Neural cell (in vitro differentiated cells): ENCODE data around the gene GRID1. TPM values are rescaled to one million over a fixed set of nuclear protein-coding genes. Genes with fewer than 3 reads are reported as not detected.

Experiments
- H2AFZ ChIP-seq: fragments of 200-600, 300-800 bp; sonication (generic), shearing (Covaris generic); 2 replicates; pipeline ENCODE4 v1.6.0; 2014; ENCODE audit warnings: low read depth, mild to moderate bottlenecking, antibody characterized with exemption, low read length, moderate library complexity
- H3F3A ChIP-seq: fragments of 200-600 bp; shearing (Covaris generic); 2 replicates; pipeline ENCODE4 v1.6.1; 2016; ENCODE audit warnings: mild to moderate bottlenecking, moderate library complexity, mixed read lengths, antibody characterized with exemption, low read length; ENCODE audit not compliant: insufficient read depth, poor library complexity, severe bottlenecking
- H3K27ac ChIP-seq: fragments of 200-600, 300-800 bp; sonication (generic), shearing (Covaris generic); 2 replicates; pipeline ENCODE4 v1.5.1; 2014; ENCODE audit warnings: mild to moderate bottlenecking, low read length, moderate library complexity
- H3K27me3 ChIP-seq: fragments of 300-800, 200-600 bp; sonication (generic), shearing (Covaris generic); 2 replicates; pipeline ENCODE4 v1.6.0; 2014; ENCODE audit warnings: mild to moderate bottlenecking, low read depth, low read length, moderate library complexity; ENCODE audit not compliant: insufficient read depth
- H3K36me3 ChIP-seq: fragments of 300-800, 200-600 bp; sonication (generic), shearing (Covaris generic); 2 replicates; pipeline ENCODE4 v1.5.1; 2014; ENCODE audit warnings: mild to moderate bottlenecking, antibody characterized with exemption, low read length, moderate library complexity; ENCODE audit not compliant: insufficient read depth
- H3K4me2 ChIP-seq: fragments of 300-800, 200-600 bp; sonication (generic), shearing (Covaris generic); 2 replicates; pipeline ENCODE4 v1.6.0; 2014; ENCODE audit warnings: mild to moderate bottlenecking, low read length
- H3K4me3 ChIP-seq: fragments of 300-800, 200-600 bp; sonication (generic), shearing (Covaris generic); 2 replicates; pipeline ENCODE4 v1.5.1; 2014; ENCODE audit warnings: mild to moderate bottlenecking, low read length, moderate library complexity
- H3K79me2 ChIP-seq: fragments of 200-600 bp; shearing (Covaris generic); replicated peaks from 2 replicates; pipeline ENCODE4 v1.6.0; 2014; ENCODE audit warnings: mild to moderate bottlenecking, low read length, moderate library complexity; ENCODE audit not compliant: insufficient read depth
- H3K9ac ChIP-seq: fragments of 300-800, 200-600 bp; sonication (generic), shearing (Covaris generic); 2 replicates; pipeline ENCODE4 v1.6.1; 2016; ENCODE audit warnings: mild to moderate bottlenecking, low read length, mixed read lengths
- H3K9me2 ChIP-seq: fragments of 200-600 bp; shearing (Covaris generic); 2 replicates; pipeline ENCODE4 v1.6.1; 2016; ENCODE audit warnings: mild to moderate bottlenecking, low read length, mixed read lengths; ENCODE audit not compliant: insufficient read depth
- H3K9me3 ChIP-seq: fragments of 200-600, 300-800 bp; sonication (generic), shearing (Covaris generic); 2 replicates; pipeline ENCODE4 v1.6.1; 2016; ENCODE audit warnings: mild to moderate bottlenecking, mixed run types, low read length, moderate library complexity, mixed read lengths
- H4K20me1 ChIP-seq: fragments of 200-600 bp; shearing (Covaris generic); 2 replicates; pipeline ENCODE4 v1.6.1; 2016; ENCODE audit warnings: mild to moderate bottlenecking, mixed run types; ENCODE audit not compliant: insufficient read depth
- EP300 ChIP-seq: fragments of 450-650 bp; conservative IDR thresholded peaks from 2 replicates; pipeline ENCODE4 v1.6.1; 2014; ENCODE audit warnings: antibody characterized with exemption, mild to moderate bottlenecking, moderate library complexity; ENCODE audit not compliant: poor library complexity, severe bottlenecking
- EZH2 ChIP-seq: fragments of 200-600, 300-800 bp; shearing (Covaris generic), sonication (generic); IDR thresholded peaks from 2 replicates; pipeline ENCODE4 v1.6.1; 2014; ENCODE audit warnings: antibody characterized with exemption, low read length, borderline replicate concordance, mild to moderate bottlenecking; ENCODE audit not compliant: insufficient read depth, poor library complexity, severe bottlenecking
- MXI1 ChIP-seq: fragments of 450-650 bp; conservative IDR thresholded peaks from 2 replicates; pipeline ENCODE4 v1.6.1; 2014; ENCODE audit warnings: antibody characterized with exemption, mild to moderate bottlenecking; ENCODE audit not compliant: poor library complexity, severe bottlenecking
- POLR2AphosphoS5 ChIP-seq: IDR thresholded peaks from 2 replicates; pipeline ENCODE4 v1.6.1; 2012
- RAD21 ChIP-seq: fragments of 450-650 bp; conservative IDR thresholded peaks from 2 replicates; pipeline ENCODE4 v1.6.1; 2014; ENCODE audit warnings: antibody characterized with exemption, mild to moderate bottlenecking, moderate library complexity
- SMC3 ChIP-seq: fragments of 450-650 bp; conservative IDR thresholded peaks from 2 replicates; pipeline ENCODE4 v1.6.1; 2014; ENCODE audit warnings: antibody characterized with exemption, mild to moderate bottlenecking, moderate library complexity; ENCODE audit not compliant: poor library complexity
- TAF1 ChIP-seq: IDR thresholded peaks from 2 replicates; pipeline ENCODE4 v1.6.1; 2012; ENCODE audit warnings: low read depth
- polyA plus RNA-seq: library from polyadenylated mRNA; depleted of rRNA; stranded (reverse); fragments of >200 nt; gene quantifications from 2 replicates; pipeline ENCODE4 v1.2.3, GENCODE V29; 2014
- TF ChIP-seq, protein P1 (sequence below): IDR thresholded peaks from 2 replicates; pipeline ENCODE4 v1.6.1; 2012; ENCODE audit warnings: borderline replicate concordance
- TF ChIP-seq, protein P2 (sequence below): fragments of 450-650 bp; IDR thresholded peaks from 2 replicates; pipeline ENCODE4 v1.5.1; 2014; ENCODE audit warnings: antibody characterized with exemption, mild to moderate bottlenecking, moderate library complexity; ENCODE audit not compliant: poor library complexity, severe bottlenecking

The GRID1 gene
- polyA plus RNA-seq, 1 donor from 2014 or later, result 7.3 TPM

DNA sequence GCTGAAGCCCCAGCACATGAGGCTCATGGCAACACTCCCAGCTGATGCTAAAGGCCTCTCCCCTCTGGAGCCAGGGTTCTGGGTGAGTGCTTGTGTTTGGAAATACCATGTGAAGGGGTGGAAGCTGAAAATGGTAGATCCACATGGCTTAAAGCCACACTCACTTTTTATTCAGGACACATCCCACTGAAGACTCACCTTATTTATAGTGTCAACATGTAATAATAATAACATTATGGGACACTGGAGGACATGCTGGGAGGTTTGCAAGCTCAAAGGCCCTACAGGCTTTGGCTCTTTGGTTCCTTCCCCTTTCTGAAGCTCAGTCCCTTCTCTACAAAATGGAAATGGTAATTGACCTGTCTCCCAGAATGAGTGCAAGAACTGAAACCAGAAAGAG is 318.0 kb downstream of the GRID1 start:
- Histone ChIP-seq H3K27me3 (no peaks in the 10 kb centered on the region), H4K20me1 (no peaks in the 10 kb centered on the region), H3K4me3 (no peak overlapping the region), H3K9ac (no peak overlapping the region), H3K9me3 (no peaks in the 10 kb centered on the region), H2AFZ (no peak overlapping the region), H3K36me3 (no peaks in the 10 kb centered on the region), H3K9me2 (no peaks in the 10 kb centered on the region), H3K4me2 (no peak overlapping the region), H3F3A (no peaks in the 10 kb centered on the region), H3K79me2 (no peaks in the 10 kb centered on the region), H3K27ac (no peak overlapping the region)
- TF ChIP-seq EP300 (no peak), EZH2 (no peak), MXI1 (no peak), RAD21 (no peak), SMC3 (no peak), POLR2AphosphoS5 (no peak)

DNA sequence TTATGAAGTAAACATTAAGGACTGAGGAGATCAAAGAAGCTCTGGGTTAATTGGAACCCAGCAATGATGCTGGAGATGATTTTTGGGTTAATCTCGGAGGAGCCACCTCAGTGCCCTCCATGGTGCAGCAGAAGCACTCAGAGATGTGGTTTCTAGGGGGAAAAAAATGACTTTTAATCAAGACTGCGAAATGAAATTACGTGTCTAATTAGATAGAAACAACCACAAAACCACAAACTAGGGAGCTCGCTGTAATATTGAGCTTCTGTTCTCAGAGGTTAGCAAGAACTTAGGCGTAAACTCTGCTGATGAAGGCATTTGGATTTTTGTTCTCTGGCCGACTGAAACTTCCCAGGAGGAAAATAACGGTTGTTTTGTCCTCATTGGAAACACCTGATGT is 319.0 kb downstream of the GRID1 start:
- Histone ChIP-seq H3K27me3 (no peaks in the 10 kb centered on the region), H3K9me2 (no peaks in the 10 kb centered on the region), H3K4me2 (no peak overlapping the region), H3K27ac (no peak overlapping the region), H3K9me3 (no peaks in the 10 kb centered on the region), H3K79me2 (no peaks in the 10 kb centered on the region), H2AFZ (no peak overlapping the region), H3K36me3 (no peaks in the 10 kb centered on the region), H3K9ac (no peak overlapping the region), H4K20me1 (no peaks in the 10 kb centered on the region), H3K4me3 (no peak overlapping the region), H3F3A (no peaks in the 10 kb centered on the region)
- TF ChIP-seq SMC3 (no peak), TAF1 (no peak), EZH2 (no peak), POLR2AphosphoS5 (no peak), MXI1 (no peak), RAD21 (no peak), EP300 (no peak)
- TF ChIP-seq, protein P1, sequence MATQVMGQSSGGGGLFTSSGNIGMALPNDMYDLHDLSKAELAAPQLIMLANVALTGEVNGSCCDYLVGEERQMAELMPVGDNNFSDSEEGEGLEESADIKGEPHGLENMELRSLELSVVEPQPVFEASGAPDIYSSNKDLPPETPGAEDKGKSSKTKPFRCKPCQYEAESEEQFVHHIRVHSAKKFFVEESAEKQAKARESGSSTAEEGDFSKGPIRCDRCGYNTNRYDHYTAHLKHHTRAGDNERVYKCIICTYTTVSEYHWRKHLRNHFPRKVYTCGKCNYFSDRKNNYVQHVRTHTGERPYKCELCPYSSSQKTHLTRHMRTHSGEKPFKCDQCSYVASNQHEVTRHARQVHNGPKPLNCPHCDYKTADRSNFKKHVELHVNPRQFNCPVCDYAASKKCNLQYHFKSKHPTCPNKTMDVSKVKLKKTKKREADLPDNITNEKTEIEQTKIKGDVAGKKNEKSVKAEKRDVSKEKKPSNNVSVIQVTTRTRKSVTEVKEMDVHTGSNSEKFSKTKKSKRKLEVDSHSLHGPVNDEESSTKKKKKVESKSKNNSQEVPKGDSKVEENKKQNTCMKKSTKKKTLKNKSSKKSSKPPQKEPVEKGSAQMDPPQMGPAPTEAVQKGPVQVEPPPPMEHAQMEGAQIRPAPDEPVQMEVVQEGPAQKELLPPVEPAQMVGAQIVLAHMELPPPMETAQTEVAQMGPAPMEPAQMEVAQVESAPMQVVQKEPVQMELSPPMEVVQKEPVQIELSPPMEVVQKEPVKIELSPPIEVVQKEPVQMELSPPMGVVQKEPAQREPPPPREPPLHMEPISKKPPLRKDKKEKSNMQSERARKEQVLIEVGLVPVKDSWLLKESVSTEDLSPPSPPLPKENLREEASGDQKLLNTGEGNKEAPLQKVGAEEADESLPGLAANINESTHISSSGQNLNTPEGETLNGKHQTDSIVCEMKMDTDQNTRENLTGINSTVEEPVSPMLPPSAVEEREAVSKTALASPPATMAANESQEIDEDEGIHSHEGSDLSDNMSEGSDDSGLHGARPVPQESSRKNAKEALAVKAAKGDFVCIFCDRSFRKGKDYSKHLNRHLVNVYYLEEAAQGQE, result no peak
- TF ChIP-seq, protein P2, sequence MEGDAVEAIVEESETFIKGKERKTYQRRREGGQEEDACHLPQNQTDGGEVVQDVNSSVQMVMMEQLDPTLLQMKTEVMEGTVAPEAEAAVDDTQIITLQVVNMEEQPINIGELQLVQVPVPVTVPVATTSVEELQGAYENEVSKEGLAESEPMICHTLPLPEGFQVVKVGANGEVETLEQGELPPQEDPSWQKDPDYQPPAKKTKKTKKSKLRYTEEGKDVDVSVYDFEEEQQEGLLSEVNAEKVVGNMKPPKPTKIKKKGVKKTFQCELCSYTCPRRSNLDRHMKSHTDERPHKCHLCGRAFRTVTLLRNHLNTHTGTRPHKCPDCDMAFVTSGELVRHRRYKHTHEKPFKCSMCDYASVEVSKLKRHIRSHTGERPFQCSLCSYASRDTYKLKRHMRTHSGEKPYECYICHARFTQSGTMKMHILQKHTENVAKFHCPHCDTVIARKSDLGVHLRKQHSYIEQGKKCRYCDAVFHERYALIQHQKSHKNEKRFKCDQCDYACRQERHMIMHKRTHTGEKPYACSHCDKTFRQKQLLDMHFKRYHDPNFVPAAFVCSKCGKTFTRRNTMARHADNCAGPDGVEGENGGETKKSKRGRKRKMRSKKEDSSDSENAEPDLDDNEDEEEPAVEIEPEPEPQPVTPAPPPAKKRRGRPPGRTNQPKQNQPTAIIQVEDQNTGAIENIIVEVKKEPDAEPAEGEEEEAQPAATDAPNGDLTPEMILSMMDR, result no peak
